HG03439 (cell line): ENCODE results near the gene HIVEP1.
"Not testable (repeated sequence)": the region's sequence is repeated elsewhere in the genome, so short reads cannot be mapped to it uniquely, and the experiment has no call there.

ENCODE experiments used
- ATAC-seq: cut with Tn5 transposase; IDR thresholded peaks from one replicate; pipeline ENCODE4 v1.9.1; 2021; ENCODE audit warnings: mild to moderate bottlenecking, moderate library complexity; ENCODE audit not compliant: unreplicated experiment

Gene HIVEP1

DNA sequence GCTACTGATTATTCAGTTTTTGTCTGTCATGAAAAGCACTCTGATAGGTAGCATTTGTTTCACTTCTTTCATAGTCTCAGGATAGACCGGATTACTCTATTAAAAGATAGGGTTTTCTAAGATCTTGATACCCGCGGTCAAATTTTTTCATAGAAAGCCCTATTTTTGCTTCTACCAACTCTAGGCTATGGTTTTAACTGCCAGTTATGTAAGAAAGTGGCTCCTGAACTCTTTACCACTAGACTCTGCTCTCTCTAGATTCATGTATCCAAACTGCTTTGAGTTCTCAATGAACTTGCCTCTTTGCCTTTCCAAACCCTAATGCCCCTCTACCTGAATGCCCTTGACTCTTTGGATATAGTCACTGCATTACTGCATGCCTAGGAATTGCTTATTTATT, 70.3 kb downstream of the HIVEP1 start:
- ATAC-seq = no peak

DNA sequence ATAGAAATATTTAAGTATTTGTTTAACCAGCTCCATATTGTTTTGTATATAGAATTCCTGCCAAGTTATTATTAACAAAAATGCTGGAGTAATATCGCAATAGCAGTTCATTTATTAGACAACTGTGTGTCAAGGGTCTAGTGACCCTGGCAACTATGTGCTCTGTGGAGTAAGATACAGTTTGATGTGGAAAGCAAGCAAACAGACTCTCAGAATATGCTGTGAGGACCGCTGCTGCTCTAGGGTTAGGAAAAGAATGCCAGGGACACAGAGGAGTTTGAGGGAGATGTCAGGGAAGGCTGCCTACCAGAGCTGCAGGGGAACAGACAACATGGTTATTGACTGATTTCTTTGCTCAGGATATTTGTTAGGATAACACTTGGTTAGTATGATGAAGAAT, 71.2 kb downstream of the HIVEP1 start:
- ATAC-seq = no peak

DNA sequence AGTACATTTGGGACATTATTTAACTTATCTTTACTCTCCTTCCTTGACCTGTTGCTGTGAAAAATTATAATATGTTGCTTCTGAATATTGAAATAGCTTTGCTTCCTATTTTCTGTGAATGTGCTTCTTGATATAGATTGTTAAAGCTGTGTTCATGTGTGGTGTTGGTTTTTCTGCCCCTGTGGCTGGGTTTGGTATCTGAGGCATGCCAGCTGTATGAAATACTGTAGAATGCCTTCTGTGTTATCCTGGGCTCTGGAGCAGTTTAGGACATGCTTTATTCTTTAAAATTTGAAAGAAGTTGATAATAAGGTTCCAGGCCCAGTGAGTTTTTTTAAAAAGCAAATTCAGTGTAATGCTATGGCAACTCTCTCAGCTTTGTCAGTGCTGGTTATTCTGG, 71.7 kb downstream of the HIVEP1 start:
- no peak for ATAC-seq

DNA sequence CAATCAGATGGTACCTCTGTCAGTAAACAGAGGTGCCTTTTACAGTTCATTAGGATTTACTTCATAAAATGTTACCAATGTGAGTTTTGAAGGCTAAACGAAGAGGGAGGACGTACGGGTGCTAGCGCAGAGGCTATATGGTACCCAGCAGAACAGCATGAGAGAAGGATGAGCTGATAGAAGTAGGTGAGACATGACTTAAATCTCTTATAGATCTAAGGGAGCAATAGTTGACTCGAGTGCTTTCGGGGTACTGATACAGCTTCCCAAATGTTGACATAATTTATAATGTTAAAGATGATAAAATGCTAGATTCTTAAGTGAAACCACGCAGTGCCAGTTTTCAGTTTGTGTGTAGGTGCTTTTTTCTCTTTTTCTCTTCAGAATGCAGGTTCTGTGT, 72.6 kb downstream of the HIVEP1 start:
- ATAC-seq = no peak

DNA sequence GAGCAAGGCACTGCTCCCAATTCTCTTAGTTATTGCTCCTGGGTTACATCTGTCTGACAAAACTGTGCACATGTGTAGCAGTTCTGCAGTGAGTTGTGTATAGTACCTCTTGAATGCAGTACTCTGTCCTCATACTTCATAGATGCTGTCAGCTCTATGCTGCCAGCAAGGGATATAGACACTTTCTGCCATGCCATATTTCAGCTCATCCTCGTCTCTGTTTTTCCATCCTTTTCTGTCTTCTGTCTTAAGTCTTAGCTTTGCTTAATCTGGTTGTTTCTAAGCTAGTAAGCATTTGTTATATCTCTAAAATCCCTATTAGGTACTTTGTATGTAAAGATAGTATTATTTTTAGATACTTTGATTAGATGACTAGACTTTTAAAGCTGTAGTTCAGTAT, 76.4 kb downstream of the HIVEP1 start:
- ATAC-seq = no peak

DNA sequence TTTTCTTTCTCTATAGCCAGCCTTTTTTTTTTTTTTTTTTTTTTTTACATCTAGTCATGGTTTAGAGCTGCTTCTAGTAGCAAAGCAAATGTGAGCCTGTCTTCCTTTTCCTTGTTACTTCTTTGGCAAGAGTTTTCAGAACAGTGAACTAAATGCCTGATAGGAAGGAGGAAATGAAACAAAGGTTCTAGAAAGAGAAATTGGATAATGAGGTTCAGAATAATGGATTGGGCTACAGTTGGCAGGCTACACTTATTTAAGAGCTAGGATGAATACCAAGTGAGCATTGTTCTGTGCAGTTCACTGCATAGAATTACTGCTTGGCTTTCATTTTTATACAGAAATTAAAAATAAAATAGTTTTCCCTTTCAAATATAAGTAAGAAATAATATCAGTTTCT, 78.6 kb downstream of the HIVEP1 start:
- no peak for ATAC-seq

DNA sequence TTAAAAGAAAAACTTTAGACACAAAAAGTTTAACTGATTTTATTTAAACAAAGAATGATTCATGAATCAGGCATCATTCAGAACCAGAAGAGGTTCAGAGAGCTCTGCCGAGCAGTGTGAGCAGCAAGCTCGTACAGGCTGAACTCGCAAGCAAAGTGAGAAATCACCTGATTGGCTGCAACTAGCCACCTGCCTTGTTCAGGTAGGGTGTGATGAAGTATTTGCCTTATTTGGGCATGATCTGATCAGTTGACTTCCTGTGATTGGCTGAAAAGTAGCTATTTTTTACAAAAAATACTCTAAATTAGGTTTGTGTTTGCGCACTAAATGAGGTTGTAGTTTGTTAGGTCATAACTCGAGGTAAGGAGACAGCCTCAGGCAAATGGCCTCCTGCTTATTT, 80.7 kb downstream of the HIVEP1 start:
- no peak for ATAC-seq

DNA sequence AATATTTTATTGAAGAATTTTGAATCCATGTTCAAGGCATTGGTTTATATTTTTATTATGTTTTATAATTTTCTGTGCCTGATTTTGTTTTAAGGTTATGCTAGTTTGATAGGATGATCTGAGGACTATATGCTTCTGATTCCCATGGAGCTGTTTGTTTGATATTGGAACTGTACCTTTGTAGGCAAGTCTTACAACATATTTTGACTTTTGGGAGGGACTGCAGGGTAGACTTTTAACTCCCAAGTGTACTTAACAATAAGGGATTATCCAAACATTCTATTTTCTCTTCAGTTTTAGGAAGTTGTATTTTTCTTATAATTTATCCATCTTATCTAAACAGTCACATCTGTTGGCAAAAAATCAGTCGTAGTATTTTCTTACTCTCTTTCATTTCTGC, 82.6 kb downstream of the HIVEP1 start:
- no peak for ATAC-seq

DNA sequence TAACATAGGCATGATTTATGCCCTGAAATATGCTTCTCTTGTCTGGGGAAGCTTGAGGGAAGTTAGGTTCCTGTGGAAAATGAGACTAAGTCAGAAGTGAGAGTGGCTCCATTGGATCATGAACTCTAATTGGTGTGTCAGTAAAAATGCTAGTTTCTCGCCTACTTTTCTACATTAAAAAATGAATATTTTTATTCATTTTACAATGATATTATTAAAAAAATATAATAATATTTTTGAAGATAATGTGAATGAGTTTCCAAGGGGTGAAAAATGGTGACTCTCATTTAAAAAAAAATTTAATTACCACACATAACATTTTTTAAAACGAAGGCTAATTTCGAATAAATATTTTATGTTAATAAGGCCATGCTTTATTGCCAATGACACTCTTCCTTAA, 84.2 kb downstream of the HIVEP1 start:
- no peak for ATAC-seq

DNA sequence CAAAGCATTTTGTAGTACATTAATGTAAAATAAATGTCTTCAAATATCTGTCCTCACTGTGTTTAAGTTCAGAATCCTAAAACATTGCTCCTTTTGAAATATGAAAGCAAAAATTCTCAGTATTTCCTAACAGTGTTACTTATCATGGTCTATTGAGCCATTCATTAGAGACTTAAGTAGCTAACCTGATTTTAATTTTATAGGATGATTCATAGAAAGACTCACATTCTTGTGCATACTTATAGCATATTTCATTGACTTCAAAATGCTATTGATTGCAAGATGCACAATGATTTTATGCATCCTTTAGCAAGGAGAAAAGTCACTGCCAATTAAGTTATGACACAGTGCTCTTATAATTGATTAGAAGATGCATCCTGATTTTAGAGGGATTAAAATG, 85.7 kb downstream of the HIVEP1 start:
- ATAC-seq = no peak

DNA sequence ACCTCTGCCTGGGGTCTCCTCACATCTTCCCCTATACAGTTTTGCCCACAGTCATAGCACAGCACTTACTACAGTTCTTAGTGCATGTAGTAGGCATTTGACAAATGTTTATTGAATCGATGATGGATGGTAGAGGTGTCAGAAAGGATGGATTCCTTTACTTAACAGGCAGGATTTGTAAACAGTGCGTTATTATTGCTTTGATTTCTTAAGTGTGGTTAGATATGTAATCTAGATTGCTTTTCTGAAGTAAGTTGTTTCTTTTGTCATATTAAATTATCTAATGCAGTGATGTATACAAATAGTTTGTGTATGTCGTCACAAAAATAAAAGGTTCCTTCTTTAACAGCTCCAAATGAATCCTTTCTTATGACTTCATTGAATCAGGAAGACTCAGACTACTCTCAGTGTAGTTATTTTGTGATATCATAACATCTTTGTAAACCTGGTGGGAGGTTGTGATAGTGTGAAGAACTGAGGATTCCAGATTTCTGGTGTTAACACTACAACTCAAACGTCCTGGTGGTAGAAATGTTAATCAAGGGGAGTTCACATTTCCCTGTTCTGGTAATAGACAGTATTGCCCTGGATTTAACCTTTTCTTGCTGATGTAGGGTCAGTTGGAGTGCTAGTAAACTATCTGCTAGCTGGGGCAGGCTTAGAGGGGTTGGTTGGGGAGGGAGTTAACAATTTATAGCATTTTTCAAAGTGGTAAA, 87.7 kb downstream of the HIVEP1 start:
- ATAC-seq = no peak

DNA sequence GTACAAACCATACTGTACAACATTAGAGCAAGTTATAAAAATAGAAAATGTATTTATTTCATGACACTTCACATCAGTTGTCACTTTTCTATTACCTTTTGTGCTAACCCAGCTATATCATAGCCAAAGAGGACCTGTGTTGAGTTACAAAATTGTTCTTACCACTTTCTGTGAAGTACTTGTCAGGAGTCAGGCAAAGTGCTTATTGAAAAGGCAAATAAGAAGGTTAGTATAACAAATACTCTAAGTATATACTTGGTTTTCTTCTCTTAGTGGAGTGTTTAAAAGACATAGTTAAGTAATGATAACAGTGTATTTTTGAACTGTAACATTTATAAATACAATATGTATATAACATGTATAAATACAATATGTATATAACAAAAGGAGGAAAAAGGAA, 88.9 kb downstream of the HIVEP1 start:
- ATAC-seq = no peak

DNA sequence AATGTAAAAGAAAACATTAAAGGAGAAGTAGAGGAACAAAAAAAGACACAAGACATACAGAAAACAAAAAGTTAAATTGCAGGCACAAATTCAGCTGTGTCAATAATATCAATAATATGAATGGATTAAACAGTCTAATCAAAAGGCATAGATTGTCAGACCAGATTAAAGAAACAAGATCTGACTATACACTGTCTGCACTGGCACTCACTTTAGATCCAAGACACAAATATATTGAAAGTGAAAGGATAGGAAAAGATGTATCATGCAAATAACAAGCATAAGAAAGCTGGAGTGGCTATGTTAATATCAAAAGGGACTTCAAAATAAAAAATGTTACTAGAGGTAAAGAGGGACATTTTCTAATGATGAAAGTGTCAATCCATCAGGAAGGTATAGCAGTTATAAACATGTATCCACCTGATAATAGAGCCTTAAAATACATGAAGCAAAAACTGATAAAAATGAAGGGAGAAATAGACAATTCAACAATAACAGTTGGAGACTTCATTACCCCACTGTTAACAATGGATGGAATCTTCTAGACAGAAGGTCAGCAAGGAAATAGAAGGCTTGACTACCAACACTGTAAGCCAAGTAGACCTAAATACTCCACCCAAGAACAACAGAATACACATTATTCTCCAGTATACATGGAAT, 89.7 kb downstream of the HIVEP1 start:
- no peak for ATAC-seq

DNA sequence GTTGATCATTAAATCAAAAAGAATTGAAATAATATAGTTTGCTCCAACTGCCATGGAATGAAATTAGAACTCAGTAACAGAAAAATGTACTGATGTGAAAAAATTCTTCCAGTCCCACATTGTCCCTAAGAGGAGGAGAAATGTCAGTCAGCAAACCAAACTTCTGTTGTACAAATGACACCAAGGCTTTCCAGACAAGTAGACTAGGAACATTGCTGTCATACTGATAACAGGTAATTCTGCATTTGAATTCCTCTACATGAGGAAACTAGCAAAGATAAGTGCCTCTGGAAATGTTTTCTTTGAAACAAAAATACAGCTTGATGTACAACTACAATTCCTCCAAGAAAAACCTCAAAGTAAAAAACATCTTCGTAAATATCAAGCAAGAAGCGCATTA, 90.2 kb downstream of the HIVEP1 start:
- ATAC-seq = no peak

DNA sequence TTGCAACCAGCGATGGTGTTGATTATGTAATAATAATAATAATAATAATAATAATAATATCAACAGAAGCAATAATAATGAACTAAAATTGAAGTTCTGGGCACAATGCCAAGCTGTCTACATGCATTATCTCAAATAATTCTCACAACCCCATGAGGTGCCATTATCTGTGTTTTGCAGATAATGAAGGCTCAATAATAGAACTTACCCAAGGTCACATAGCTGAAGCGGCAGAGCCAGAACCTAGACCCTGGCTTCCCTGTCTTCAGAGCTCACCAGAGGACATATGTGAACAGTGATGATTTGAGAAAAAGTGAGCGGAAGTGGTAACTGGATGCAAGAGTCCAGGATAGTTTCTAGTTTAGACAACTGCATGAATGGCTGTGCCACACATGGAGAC, 91.0 kb downstream of the HIVEP1 start:
- ATAC-seq = no peak

DNA sequence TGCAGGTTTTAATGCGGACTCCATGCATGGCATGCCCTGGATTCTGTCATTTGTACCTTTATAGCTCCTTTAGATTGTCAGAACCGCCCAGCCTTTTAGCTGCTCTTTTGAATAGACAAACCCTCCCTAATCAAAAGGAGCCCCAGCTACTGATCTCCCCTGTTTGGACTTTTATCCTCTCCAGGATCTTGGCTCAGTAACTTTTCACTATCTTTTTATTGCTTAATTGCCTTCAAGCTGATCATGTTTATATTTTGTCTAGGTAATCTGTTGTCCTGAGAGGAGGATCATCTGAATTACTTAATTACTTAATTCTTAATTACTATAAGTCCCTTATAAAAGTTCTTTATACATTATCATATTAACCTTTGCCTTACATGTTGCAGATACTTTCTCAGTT, 93.2 kb downstream of the HIVEP1 start:
- ATAC-seq = no peak

DNA sequence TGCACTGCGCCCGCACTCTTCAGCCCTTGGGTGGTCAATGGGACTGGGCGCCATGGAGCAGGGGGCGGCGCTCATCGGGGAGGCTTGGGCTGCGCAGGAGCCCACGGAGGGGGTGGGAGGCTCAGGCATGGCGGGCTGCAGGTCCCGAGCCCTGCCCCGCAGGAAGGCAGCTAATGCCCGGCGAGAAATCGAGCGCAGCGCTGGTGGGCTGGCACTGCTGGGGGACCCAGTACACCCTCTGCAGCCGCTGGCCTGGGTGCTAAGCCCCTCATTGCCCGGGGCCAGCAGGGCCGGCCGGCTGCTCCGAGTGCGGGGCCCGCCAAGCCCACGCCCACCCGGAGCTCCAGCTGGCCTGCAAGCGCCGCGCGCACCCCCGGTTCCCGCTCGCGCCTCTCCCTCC, 96.3 kb downstream of the HIVEP1 start:
- not testable (repeated sequence) for ATAC-seq

DNA sequence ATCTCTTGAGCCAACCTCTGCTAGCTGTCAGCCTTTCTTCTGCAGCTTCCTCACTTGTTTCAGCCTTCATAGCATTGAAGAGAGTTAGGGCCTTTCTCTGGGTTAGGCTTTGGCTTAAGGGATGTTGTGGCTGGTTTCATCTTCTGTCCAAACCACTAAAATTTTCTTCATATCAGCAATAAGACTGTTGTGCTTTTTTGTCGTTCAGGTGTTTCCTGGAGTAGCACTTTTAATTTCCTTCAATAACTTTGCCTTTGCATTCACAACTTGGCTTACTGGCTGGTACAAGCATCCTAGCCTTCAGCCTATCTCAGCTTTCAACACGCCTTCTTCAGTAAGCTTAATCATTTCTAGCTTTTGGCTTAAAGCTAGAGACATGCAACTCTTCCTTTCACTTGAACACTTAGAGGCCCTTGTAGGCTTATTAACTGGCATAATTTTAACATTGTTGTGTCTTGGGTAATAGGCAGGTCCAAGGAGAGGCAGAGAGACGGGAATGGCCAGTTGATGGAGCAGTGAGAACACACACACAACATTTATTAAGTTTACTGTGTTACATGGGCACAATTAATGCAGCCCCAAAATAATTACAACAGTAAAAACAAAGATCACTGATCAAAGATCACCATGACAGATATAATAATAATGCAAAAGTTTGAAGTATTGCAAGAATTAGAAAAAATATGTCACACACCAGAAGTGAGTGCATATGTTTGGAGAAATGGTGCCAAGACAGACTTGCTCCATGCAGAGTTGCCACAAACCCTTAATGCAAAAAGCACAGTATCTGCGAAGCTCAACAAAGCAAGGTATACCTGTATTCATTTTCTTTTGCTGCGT, 98.6 kb downstream of the HIVEP1 start:
- no peak for ATAC-seq

DNA sequence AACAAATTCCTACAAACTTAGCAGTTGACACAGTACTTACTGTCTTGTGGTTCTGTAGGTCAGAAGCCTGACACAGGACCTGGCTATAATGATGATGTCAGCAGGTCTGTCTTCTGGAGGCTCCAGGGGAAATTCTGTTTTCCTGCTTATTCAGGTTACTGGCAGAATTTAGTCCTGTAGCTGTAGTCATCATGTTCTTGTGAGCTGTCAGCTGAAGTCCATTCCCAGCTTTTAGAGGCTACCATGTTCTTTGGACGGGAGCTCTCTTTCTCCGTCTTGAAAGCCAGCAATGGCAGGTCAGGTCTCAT, 99.2 kb downstream of the HIVEP1 start:
- ATAC-seq = no peak

DNA sequence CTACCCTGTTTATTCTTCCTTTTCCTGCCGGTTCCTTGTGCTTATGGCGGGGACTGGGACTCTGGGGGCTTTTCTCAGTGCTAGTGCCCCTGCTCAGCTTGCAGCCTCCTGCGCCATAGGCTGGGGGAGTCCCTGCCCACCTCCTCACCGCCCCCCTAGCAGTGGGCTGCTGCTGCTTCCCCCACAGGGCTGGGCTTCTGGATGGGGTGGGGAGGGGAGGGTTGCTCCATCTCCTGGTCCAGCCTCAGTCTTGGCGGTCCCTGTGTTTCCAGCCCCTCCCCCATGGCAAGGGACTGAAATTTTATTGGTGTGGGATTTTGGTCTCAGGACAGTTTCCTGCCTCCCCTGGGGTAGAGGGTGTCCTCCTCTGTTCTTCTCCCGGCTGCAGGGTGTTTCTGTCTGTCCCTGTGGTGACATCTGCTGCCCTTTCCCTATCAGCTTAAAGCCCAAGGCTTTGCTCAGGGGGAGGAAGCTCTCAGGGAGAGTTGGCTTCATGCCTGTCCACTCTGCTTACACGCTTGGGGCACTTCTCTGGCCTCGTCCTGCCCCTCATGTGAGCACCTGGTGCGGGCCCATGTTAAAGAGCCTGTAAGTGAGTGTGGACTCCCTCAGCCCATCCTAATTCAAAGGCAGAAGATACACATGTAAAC, 100.6 kb downstream of the HIVEP1 start:
- no peak for ATAC-seq

DNA sequence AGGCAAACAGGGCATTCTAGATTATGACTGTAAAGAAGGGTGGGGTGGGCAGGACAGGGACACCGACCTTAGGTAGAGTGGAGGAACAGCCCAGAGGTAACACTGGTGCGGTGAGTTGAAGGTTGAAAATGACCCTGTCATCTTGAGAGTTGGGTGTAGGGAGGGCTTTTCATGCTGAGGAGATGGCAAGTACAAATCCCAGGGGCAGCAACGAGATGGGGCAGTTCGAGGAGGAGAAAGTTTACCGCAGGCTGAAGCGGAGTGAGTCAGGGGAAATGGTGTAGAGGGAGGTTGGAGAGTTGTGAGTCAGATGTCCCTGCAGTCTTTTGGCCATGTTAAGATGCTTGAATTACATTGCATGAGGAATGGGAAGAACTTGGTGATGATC, 101.1 kb downstream of the HIVEP1 start:
- ATAC-seq = no peak

DNA sequence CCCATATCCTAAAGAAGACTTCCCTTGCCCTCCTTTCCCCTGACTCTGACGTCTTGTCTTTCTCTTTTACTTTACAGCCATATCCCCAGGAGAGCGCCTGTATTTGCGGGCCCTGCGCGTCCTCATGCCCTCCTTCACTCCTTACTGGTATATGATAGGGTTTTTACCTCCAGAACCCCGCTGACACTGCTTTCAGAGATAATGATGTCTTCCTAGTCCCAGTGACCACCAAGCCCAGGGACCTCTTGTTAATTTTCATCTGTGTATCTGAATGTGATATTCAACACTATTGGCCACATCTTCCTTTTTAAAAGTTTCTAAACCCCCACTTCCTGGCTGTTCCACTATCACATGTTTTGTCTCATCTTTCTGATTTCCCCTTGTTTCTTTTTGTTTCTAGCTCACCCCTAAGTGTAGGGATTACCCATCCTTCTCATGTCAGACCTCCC, 102.0 kb downstream of the HIVEP1 start:
- ATAC-seq = no peak
